Right cardiac atrium (tissue), 5 donors: Measurements from ENCODE around the gene YIF1A. TPM values are rescaled to one million over a fixed set of nuclear protein-coding genes. Genes with fewer than 3 reads are reported as not detected.
"Not testable (repeated sequence)": the region's sequence is repeated elsewhere in the genome, so short reads cannot be mapped to it uniquely, and the experiment has no call there.

Experiments
- ATAC-seq, 2 donors: fragments of 200-7000 bp; cut with Tn5 transposase; one replicate each; pipeline versions ENCODE4 v1.8.0 to v1.9.1; 2020; ENCODE audit warnings: moderate library complexity in 2 of 2, mild to moderate bottlenecking in 1 of 2
- DNase-seq, 3 donors: peaks; one replicate each; pipeline ENCODE4 v3.0.0-alpha.2; 2020
- H3K27ac ChIP-seq: one replicate; pipeline ENCODE4 v1.5.1; 2013; ENCODE audit warnings: mild to moderate bottlenecking, low read length, control low read depth, moderate library complexity
- H3K27me3 ChIP-seq: one replicate; pipeline ENCODE4 v1.6.1; 2013; ENCODE audit not compliant: control insufficient read depth, insufficient read depth
- H3K4me1 ChIP-seq: one replicate; pipeline ENCODE4 v1.6.1; 2013; ENCODE audit warnings: low read length; ENCODE audit not compliant: control insufficient read depth, insufficient read depth
- H3K4me3 ChIP-seq: one replicate; pipeline ENCODE4 v1.5.1; 2013; ENCODE audit warnings: low read length, control low read depth
- H3K9me3 ChIP-seq: one replicate; pipeline ENCODE4 v1.6.1; 2013; ENCODE audit warnings: low read length; ENCODE audit not compliant: control insufficient read depth
- WGBS: extraction: QIAGEN DNeasy Blood & Tissue Kit; methylation state at CpG from one replicate; pipeline ENCODE4 v1.1.7; 2013; 5-methylcytosine and 5-hydroxymethylcytosine counted together
- intact Hi-C, 4 donors: fragments of 100-400 bp; cut with DNase I; formaldehyde crosslinking; loops; one replicate each; pipeline versions ENCODE4 v1.11.0 to v1.14.0; 2022 to 2023
- polyA plus RNA-seq: library from polyadenylated mRNA; stranded (reverse); fragments of 200-250 nt; gene quantifications from one replicate; pipeline ENCODE4 v1.2.3, GENCODE V29; 2013
- total RNA-seq, 4 donors: library from RNA; stranded (reverse); fragmentation: NEBNext Ultra II Directional; extraction: Animal tissue kit (Norgen Biotek cat#: 25700); gene quantifications; one replicate each; pipeline ENCODE4 v1.2.1, GENCODE V29; 2021
- donor health status: healthy with polysubstance abuse.
- donor health status: DM: no; HTN: yes; CAD: no.
- donor health status: DM: no; HTN: no; CAD: no.
- donor health status: DM: no; HTN: yes; CAD: no; lungs with severe emphysema.
- donor health status: DM: yes; HTN: yes; CAD: no.

The YIF1A gene
- total and polyA plus RNA-seq, 5 donors: 48.0 to 65.3 (median 52.2) TPM

DNA sequence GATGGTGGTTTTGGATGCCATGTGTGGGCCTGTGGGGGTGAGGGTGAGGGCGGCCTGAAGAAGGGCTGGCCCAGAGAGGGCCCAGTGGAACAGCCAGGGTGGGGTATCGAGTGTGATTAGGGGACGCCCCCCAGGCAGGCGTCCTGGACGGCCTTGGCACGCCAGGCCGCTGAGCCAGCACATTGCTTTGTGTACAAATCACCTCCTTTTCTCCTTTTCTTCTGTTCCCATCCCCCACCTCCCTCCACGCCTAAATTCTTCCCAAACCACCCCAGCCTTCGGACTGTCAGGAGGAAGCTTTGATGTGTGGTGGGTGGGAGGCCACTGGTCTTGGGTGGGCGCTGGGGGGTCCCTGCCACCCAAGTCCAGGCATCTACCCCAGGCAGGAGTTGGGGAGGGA, 35.7 kb upstream of the YIF1A start:
- Histone ChIP-seq H3K4me1 (no peaks in the 10 kb centered on the region), H3K4me3 (no peak overlapping the region), H3K9me3 (no peaks in the 10 kb centered on the region), H3K27ac (no peak overlapping the region), H3K27me3 (no peaks in the 10 kb centered on the region)
- 85% methylated on average over 10 of the region's 10 CpGs for whole genome bisulfite sequencing
- intact Hi-C loops: no loop called here
- peak in 2 of 3 donors; percentile 58 to 65 for DNase-seq
- ATAC-seq: no peak

DNA sequence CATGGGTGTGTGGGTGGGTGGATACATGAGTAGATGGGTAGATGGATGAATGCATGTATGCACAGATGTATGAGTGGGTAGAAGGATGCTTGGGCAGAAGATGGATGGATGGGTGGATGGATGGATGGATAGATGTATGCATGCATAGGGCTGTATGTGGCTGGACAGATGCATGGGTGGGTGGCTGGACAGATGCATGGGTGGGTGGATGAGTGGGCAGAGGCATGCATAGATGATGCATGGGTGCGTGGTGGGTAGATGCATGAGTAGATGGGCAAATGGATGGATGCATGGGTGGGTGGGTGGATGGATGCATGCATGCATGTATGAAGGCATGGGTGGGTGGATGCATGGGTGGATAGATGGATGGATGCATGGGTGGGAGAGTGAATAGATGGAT, 34.7 kb upstream of the YIF1A start:
- intact Hi-C loops: no loop called here
- Histone ChIP-seq H3K27me3 (no peaks in the 10 kb centered on the region), H3K27ac (no peak overlapping the region), H3K9me3 (no peaks in the 10 kb centered on the region), H3K4me3 (no peak overlapping the region), H3K4me1 (no peaks in the 10 kb centered on the region)
- ATAC-seq: no peak
- 100% methylated on average over 1 of the region's 1 CpG for WGBS
- DNase-seq: peak in 2 of 3 donors; percentile 6 to 10

DNA sequence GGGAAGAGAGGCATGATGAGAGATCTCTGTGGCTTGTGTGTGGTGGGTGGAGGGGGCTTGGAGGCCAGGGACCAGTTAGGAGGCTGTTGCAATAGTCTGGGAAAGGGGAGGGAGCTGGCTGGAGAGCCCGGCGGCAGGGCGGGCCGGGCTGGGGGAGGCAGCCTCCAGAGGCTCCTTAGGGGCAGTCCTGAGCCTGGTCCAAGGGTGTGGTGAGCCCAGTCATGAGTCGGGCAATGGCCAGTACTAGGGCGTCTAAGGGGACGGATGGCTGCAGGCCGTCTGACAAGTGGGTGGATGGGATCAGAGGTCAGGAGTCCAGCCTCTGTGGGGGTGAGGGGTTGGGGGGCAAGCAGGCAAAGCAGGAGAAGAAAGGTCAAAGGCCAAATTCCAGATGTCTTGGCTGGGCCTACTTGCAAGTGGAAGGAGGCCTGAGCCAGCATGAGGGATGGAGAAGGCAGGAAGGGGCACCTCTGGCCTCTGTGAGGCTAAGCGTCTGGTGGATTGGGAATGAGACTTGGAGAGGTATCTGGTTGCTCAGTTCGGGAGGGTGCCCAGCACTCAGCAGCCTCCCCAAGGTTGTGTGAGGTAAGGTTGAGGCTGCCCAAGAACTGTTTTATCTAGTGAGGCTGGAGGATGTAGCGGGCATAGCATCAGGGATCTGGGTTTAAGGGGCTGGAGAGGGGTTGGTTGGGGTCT, 33.9 kb upstream of the YIF1A start:
- no peak overlapping the region for H3K27ac ChIP-seq
- peak; percentile 62 to 81 for ATAC-seq
- H3K9me3 ChIP-seq: no peaks in the 10 kb centered on the region
- 72% methylated on average over 11 of the region's 11 CpGs for WGBS
- intact Hi-C loops: no loop called here
- DNase-seq: peak; percentile 88 to 94 (median 92)
- H3K4me3 ChIP-seq: no peak overlapping the region
- H3K27me3 ChIP-seq: no peaks in the 10 kb centered on the region
- peaks cover 2% of the 10 kb centered on the region for H3K4me1 ChIP-seq

DNA sequence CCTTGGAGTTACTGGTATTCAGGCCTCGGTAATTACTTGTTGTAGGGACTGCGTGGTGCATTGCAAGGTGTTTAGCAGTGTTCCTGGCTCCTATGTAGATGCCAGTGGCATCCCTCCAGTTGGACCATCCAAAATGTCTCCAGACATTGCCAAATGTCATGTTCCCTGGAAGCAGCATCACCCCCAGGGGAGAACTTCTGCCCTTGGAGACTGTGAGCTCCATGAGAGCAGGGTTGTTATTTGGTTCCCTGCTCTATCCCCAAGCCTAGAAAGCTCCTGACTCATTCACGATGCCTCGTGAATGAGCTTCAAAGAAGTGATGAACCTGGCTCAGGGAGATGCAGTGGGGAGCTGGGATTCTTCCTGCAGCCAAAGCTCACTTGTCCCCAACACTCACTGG, 32.7 kb upstream of the YIF1A start:
- Histone ChIP-seq H3K4me1 (peaks cover 5% of the 10 kb centered on the region), H3K27ac (no peak overlapping the region), H3K27me3 (no peaks in the 10 kb centered on the region), H3K9me3 (no peaks in the 10 kb centered on the region), H3K4me3 (no peak overlapping the region)
- ATAC-seq (no peak), DNase-seq (peak in 1 of 3 donors; percentile 22)
- intact Hi-C loops: no loop called here
- WGBS: 84% methylated on average over 4 of the region's 4 CpGs

DNA sequence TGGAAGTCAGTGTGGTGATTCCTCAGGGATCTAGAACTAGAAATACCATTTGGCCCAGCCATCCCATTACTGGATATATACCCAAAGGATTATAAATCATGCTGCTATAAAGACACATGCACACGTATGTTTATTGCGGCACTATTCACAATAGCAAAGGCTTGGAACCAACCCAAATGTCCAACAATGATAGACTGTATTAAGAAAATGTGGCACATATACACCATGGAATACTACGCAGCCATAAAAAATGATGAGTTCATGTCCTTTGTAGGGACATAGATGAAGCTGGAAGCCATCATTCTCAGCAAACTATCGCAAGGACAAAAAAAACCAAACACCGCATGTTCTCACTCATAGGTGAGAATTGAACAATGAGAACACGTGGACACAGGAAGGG, 31.8 kb upstream of the YIF1A start:
- H3K27me3 ChIP-seq, H3K4me3 ChIP-seq, ATAC-seq, H3K4me1 ChIP-seq, intact Hi-C loops, H3K27ac ChIP-seq, DNase-seq, H3K9me3 ChIP-seq: not testable (repeated sequence)
- 83% methylated on average over 6 of the region's 6 CpGs for WGBS

DNA sequence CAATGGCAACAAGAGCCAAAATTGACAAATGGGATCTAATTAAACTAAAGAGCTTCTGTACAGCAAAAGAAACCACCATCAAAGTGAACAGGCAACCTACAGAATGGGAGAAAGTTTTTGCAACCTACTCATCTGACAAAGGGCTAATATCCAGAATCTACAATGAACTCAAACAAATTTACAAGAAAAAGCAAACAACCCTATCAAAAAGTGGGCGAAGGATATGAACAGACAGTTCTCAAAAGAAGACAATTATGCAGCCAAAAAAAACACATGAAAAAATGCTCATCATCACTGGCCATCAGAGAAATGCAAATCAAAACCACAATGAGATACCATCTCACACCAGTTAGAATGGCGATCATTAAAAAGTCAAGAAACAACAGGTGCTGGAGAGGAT, 31.3 kb upstream of the YIF1A start:
- DNase-seq, ATAC-seq, H3K9me3 ChIP-seq, H3K4me3 ChIP-seq, H3K27me3 ChIP-seq, intact Hi-C loops, H3K27ac ChIP-seq, H3K4me1 ChIP-seq: not testable (repeated sequence)
- 100% methylated on average over 1 of the region's 2 CpGs for WGBS

DNA sequence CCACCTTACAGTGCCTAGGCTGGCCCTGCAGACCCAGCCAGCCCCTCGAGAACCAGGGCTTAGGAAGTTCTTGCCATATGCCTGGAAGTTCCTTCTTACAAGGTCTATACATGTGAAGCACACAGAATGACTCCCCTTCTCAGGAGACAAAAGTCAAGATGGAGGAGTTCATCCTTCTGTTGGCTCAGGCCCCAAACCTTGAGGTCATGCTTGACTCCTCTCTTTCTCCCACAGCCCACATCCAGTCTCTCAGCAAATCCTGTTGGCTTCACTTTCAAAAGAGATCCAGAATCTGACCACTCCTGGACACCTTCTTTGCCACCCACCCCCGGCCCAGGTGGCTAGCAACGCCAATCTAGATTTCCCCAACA, 29.6 kb upstream of the YIF1A start:
- no peak overlapping the region for H3K4me3 ChIP-seq
- peaks cover 5% of the 10 kb centered on the region for H3K4me1 ChIP-seq
- no peaks in the 10 kb centered on the region for H3K9me3 ChIP-seq
- no peak for ATAC-seq
- H3K27ac ChIP-seq: no peak overlapping the region
- no peak for DNase-seq
- intact Hi-C loops: loop anchor here in 1 of 4 donors (10.0 kb wide), 1 partner anchor 66 kb away; no protein-coding TSS in a partner anchor
- H3K27me3 ChIP-seq: no peaks in the 10 kb centered on the region
- 79% methylated on average over 3 of the region's 3 CpGs for WGBS

DNA sequence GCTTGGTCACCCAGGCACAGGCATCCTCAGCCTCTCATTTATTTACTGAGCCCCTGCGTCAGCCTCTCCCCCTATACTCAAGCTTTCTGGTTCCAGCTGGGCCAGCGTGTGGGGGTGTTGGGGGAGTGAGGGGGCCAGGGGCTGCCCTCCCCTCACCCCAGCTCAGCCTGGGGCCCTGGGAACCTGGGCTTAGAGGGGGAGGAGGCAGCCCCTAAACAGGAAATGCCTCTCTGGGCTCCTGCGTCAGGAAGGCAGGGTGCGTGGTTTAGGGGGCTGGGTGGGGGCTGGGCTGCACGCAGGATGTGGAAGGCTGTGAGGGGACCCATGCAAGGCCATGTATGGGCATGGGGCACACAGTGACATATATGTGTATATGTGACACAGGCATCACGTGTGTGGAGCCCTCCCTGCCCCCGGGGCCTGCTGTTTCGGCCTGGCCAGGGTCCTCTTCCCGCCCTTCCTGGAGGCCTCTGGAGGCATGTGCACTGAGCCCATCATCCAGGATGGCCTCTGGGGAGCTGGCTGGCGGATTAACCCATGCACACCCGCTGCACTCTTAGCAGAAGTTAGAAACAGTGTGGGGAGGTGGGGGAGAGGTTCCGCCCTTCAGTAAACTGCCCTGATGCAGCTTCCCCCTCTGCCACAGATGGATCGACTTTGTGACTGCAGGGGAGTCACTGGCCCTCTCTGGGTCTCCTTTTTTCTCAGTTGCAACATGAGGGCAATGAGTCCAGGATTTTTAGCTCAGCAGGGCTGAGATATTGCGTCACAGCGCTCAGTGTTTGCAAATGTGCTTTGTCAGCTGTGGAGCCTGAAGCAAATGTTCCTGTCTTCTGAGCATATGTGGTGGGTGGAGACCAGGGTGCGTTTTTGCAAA, 29.0 kb upstream of the YIF1A start:
- H3K9me3 ChIP-seq: no peaks in the 10 kb centered on the region
- WGBS: 27% methylated on average over 16 of the region's 16 CpGs
- H3K4me1 ChIP-seq: peaks cover 5% of the 10 kb centered on the region
- H3K27ac ChIP-seq: peak overlapping the region; percentile 82
- intact Hi-C loops: loop anchor here in 2 of 4 donors (2.0 to 10.0 kb wide), 2 partner anchors 53 to 67 kb away; partner anchors contain the start of gene SLC29A2 (in 1 of the 2)
- no peak overlapping the region for H3K4me3 ChIP-seq
- DNase-seq (peak; percentile 74 to 86 (median 83)), ATAC-seq (peak; percentile 4 to 15)
- H3K27me3 ChIP-seq: no peaks in the 10 kb centered on the region

DNA sequence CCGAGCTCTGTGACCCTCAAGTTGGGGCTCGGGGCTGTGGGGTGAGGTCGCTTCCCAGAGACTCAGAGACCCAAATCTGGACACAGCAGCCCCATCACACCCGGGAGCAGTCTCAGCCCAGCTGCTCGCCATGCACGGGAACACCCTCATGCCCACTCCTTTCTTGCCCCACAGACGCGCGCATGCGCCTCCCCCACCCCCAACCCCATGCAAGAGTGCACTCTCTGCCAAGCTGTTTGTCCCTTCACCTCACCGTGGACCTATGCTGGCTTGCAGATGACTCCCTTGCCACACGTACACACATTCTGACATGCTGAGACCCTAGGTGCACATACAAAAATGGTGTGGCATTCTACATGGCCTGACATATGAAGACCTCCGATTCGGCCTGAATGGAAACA, 28.4 kb upstream of the YIF1A start:
- intact Hi-C loops: loop anchor here in 2 of 4 donors (2.0 to 10.0 kb wide), 2 partner anchors 53 to 67 kb away; partner anchors contain the start of gene SLC29A2 (in 1 of the 2)
- 4% methylated on average over 14 of the region's 14 CpGs for WGBS
- Histone ChIP-seq H3K27ac (peak overlapping the region; percentile 82), H3K27me3 (no peaks in the 10 kb centered on the region), H3K4me1 (peaks cover 5% of the 10 kb centered on the region), H3K9me3 (no peaks in the 10 kb centered on the region), H3K4me3 (peak overlapping the region; percentile 47)
- ATAC-seq: peak; percentile 6 to 12
- DNase-seq: peak; percentile 51 to 87 (median 86)

DNA sequence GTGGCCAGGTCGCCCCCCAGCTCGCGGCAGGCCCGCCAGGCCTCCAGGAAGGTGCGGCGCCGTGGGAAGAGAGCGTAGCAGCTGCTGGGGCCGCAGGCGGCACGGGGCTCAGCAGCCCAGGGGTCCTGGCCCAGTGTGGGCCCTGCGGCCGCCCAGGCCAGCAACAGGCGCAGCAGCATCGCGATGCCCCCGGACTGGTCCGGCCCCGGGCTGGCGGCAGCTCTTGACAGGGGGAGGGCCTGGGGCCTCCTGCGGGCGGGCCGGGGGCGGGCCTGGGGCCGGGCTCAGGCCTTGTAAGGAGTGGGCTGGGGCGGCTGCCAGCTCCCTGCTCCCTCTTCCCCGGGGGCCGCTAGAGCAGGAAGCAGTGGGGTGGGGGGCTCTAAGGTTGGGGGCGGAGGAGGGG, 27.9 kb upstream of the YIF1A start, which contains the start of gene CD248:
Gene CD248, minus strand, starts transcription at position 196 of the 403 bp plus-strand sequence. Its CDS starts 17 bp downstream, at position 179.
- Histone ChIP-seq H3K9me3 (no peaks in the 10 kb centered on the region), H3K4me1 (peaks cover 5% of the 10 kb centered on the region), H3K27ac (peak within 1 kb of the TSS; percentile 82), H3K27me3 (no peaks in the 10 kb centered on the region), H3K4me3 (peak within 1 kb of the TSS; percentile 47)
- DNase-seq (peak; percentile 86 to 96 (median 96)), ATAC-seq (peak; percentile 59 to 70)
- intact Hi-C loops: loop anchor here in 2 of 4 donors (2.0 to 10.0 kb wide), 2 partner anchors 54 to 68 kb away; partner anchors contain the start of gene SLC29A2 (in 1 of the 2)
- WGBS: 6% methylated on average over 29 of the region's 29 CpGs
